Effector CD8-positive, alpha-beta T cell (primary cell): ENCODE results near the gene ODAD4.
"Not testable (repeated sequence)": the region's sequence is repeated elsewhere in the genome, so short reads cannot be mapped to it uniquely, and the experiment has no call there.

Experiments used
- DNase-seq: peaks from one replicate; lab custom pipeline; 2025; lab: John Stamatoyannopoulos, UW

ODAD4 gene

DNA sequence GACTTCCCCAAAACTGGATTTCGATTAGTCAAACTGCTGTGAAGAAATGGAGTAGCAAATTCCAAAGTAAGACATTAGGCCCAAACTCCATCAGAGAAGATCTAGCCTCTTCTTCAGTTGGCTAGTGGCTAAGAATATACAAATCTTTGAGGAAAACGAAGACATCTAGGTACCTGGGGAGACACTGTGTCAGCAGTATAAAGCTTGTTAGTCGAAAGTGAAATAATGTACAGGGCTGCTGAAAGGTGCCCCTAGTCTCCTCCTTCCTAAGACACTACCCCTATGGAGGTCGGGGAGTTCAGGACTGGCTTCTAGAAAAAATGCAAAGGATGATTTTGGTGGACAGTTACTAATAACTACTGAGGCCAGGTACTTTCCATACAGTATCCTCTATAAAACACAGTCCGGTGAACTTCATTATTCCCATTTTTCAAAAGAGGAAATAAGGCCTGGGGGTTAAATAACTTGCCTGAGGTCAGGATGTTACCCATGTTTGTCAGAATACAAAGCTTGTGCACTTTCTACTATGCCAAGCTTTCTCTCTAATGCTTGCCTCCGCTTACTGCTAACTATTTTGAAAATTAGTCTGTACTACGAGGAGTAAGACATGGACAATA is 71.9 kb downstream of the ODAD4 start:
- no peak for DNase-seq

- DNase-seq = no peak
Observed at GRCh38 chr17:42002792-42003301, 72.4 kb downstream of the ODAD4 start.

DNA sequence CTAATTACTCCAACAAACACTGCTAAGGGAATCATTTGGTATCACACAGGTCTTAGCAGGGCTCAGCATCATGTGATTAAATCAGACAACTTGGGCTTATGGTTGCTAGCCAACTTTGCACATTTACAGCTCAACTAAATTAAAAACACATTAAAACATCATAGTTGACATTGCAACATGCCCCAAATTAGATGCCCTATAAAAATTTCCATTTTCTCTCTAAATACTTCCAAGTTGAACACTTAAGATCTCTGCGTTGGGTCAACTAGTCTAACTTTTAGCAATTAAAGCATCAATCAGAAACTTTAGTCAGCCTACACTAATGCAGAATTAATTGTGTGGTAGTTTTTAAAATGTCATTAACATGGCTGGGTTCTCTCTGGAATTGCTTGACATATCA is 74.7 kb downstream of the ODAD4 start:
- no peak for DNase-seq

GRCh38 chr17:42009170-42009569 is 78.8 kb downstream of the ODAD4 start:
- DNase-seq = no peak

DNA sequence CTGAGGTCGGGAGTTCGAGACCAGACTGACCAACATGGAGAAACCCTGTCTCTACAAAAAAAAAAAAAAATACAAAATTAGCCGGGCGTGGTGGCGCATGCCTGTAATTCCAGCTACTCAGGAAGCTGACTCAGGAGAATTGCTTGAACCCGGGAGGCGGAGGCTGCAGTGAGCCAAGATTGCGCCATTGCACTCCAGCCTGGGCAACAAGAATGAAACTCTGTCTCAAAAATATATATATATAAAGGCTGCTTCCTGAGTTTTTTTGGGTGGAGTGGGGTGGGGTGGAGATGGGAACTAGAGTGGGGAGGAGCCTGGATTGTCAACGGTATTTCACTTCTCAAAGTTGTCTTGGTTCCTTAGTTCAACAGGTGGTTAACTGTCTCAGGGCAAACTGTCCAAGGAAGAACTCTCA is 79.9 kb downstream of the ODAD4 start:
- DNase-seq = not testable (repeated sequence)

GRCh38 chr17:42010898-42011516 is 80.6 kb downstream of the ODAD4 start:
- no peak for DNase-seq

DNA sequence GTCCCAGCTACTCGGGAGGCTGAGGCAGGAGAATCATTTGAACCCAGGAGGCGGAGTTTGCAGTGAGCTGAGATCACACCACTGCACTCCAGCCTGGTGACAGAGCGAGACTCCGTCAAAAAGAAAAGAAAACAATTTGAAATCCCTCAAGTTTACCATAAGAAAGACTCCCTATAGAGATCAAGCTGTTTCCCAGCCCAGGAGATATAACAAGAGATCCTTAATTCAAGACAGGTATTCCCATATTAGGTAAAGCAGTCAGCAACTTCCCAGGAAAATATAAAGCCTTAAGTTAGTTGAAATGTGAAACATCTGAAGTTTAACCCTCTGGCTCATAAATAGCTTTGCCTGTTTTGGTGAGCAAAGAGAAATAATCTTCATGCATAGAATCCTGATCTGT is 81.9 kb downstream of the ODAD4 start:
- not testable (repeated sequence) for DNase-seq

GRCh38 chr17:42013740-42014139 is 83.3 kb downstream of the ODAD4 start:
- DNase-seq = not testable (repeated sequence)
